KG1 (cell line): ENCODE data around the gene SMTNL1.

ENCODE experiments used
- DNase-seq: peaks from one replicate; lab custom pipeline; 2025; lab: John Stamatoyannopoulos, UW

Gene SMTNL1

GRCh38 chr11:57588046-57588710 is 50.8 kb downstream of the SMTNL1 start:
- no peak for DNase-seq

DNA sequence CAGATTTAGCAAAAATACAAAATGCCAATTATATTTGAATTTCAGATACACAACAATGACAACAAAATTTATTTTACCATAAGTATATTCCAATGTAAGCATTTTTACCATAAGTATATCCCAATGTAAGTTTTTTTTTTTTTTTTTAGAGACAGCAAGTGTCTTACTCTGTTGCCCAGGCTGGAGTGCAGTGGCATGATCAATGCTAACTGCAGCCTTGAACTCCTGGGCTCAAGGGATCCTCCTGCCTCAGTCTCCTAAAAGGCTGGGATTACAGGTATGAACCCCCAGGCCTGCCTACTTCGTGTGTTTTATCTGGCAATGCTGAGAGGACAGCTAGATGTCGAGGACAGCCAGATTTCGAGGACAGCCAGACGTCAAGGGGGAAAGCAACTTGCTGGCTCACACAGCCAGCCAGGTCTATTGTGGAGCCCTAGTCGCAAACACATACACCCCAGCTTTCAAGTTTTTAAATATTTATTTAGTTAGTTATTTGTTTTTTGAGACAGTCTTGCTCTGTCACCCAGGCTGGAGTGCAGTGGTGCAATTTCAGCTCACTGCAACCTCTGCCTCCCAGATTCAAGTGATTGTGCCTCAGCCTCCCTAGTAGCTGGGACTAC is 59.0 kb downstream of the SMTNL1 start:
- DNase-seq: no peak

- no peak for DNase-seq
Measured at GRCh38 chr11:57597461-57597915, 60.1 kb downstream of the SMTNL1 start, which contains the start of gene SERPING1. Gene SERPING1, plus strand, starts transcription at chr11:57597685. Its CDS starts 586 bp downstream, at chr11:57598271.

- no peak for DNase-seq
Measured at GRCh38 chr11:57597916-57598830, 60.8 kb downstream of the SMTNL1 start.

DNA sequence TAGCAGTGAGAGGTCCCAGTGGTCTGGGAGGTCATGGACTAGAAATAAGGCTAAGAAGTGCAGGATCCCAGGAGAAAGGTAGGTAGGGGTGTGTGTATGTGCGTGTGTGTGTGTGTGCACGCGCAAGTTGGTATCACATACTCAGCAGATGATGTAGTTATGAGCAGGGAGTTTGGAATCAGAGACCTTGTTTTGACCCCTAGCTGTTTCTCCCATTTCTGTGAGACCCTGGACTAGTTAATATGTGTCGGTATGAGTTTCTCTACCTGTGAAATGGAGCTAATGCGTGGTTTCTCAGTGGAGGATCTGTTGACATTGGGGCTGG is 61.4 kb downstream of the SMTNL1 start:
- DNase-seq: no peak

DNA sequence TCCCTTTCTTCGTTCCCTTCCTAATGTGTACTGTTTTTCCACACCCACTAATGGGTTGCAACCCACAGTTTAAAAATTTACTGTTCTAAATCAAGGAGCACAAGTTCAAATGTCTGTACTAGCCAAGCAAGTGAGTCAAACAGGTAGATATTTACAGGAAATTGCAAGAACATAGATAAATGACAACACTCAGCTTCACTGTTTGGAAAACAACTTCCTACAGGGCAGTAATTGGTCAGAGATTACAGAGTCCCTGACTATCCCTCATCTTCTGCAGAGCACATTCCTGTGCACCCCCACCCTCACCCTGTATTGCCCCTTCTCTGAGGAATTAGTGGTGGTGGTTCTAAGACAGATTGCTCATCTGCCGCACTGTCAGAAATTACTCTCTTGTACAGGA is 62.0 kb downstream of the SMTNL1 start:
- DNase-seq: no peak
